ENCODE results near the gene LRRC49. TPM values are rescaled to one million over a fixed set of nuclear protein-coding genes. Genes with fewer than 3 reads are reported as not detected.

Gene LRRC49
- total and polyA plus RNA-seq, 12 donors, result 9.7 to 149 (median 67.3) TPM

DNA sequence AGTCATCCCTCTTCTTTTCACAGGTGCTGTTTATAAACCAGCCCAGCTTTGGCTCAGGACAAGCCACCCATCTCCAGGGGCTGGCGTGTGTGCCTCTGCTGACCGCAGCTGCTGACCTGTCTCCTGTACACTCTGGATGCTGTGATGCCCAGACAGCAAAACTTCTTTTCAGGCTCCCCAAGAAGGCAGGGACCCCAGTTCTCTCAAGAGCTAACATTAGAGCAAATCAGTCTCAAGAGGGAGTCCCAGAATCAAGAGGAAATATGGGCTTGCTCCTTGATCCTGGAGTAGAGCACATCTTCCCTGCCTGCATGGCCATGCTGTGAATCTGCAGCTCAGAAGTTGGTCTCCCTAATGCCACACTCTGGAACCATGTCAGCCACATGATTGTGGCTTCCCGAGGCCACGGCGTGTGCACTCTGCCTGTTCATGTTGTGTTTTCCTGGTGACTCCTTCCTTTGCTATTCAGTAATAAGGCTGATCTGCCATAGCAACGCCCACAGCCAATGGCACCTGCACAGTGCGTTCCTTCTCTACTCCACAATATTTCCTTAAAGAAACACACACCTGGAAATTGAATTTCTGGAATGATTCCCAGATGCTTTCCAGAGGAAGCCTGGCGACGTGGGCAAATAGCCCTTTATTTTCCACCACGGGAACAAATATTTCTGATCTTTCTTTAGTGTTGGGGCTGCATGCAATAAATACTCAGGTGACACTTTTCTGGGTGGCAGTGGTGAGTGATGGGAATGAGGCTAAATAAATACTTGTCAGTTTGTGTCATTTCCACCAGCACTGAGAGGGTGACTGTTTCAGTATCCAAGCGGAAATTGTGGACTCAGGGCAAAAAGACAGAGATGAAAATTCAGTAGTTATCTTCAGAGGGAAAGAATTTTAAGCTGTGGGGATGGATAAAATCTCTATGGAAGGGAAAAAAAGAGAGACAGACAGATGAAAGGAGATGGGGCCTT is 200.7 kb downstream of the LRRC49 start:
- TF ChIP-seq, protein P1, sequence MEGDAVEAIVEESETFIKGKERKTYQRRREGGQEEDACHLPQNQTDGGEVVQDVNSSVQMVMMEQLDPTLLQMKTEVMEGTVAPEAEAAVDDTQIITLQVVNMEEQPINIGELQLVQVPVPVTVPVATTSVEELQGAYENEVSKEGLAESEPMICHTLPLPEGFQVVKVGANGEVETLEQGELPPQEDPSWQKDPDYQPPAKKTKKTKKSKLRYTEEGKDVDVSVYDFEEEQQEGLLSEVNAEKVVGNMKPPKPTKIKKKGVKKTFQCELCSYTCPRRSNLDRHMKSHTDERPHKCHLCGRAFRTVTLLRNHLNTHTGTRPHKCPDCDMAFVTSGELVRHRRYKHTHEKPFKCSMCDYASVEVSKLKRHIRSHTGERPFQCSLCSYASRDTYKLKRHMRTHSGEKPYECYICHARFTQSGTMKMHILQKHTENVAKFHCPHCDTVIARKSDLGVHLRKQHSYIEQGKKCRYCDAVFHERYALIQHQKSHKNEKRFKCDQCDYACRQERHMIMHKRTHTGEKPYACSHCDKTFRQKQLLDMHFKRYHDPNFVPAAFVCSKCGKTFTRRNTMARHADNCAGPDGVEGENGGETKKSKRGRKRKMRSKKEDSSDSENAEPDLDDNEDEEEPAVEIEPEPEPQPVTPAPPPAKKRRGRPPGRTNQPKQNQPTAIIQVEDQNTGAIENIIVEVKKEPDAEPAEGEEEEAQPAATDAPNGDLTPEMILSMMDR (IDR thresholded peaks at IDR 0.05), result no peak
- no peak overlapping the region for H3K4me3 ChIP-seq
- peaks cover 0 to 4% (median 0%) of the 10 kb centered on the region in 9 donors for H3K4me1 ChIP-seq
- DNase-seq, result no peak
- no peak for ATAC-seq
- no peak overlapping the region for H3K27ac ChIP-seq
- intact Hi-C loops (cut with DNase I), result no loop called here
- no peaks in the 10 kb centered on the region for H3K36me3 ChIP-seq
- WGBS, 2 donors, result 61 to 68% methylated on average over 11 of the region's 11 CpGs
- no peaks in the 10 kb centered on the region for H3K27me3 ChIP-seq
- peaks cover 0 to 8% (median 0%) of the 10 kb centered on the region in 11 donors for H3K9me3 ChIP-seq

DNA sequence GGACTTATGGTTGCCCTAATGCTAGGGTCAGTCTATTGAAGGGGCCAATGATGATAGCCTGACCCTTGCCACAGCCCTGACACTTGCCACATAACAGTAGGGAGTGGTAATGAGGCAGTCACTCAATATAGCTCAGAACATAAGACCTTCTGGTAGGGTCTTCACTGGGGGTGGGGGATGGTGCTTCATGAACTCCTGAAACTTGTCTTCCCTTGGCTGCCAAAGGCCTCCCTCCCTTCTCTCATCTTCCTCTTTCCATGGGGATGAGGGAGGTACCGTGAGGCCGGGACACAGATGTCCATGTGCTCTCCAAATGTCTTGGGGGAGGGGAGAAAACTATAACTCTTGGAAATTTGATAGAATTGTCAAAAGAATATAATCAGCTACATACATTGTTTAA is 201.5 kb downstream of the LRRC49 start:
- intact Hi-C loops (cut with DNase I), result no loop called here
- DNase-seq (no peak), ATAC-seq (no peak)
- Histone ChIP-seq H3K9me3 (peaks cover 0 to under 1% (median 0%) of the 10 kb centered on the region in 11 donors), H3K4me3 (no peak overlapping the region), H3K27me3 (no peaks in the 10 kb centered on the region), H3K36me3 (no peaks in the 10 kb centered on the region), H3K27ac (no peak overlapping the region), H3K4me1 (peaks cover 0 to 4% (median 0%) of the 10 kb centered on the region in 9 donors)
- TF ChIP-seq, protein P1 (IDR thresholded peaks at IDR 0.05), result no peak
- WGBS, 2 donors, result 90 to 93% methylated on average over 2 of the region's 2 CpGs

DNA sequence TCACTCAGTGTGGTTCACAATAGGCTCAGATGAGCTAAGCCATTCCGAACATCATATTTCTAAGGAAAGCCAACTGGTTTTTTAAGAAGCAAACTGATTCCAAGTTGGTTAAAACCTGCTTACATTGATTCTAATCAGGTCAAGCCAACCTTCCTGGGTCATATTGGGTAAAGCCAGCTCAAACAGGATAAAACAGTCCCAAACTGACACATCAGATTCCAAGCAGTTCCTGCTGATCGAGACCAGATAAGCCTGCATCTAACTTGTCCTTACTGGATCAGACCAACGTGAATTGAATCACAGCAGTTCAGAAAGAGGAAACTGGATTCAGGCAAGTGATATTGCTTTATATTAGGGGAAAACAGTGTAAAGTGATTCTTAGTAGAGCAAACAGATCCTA is 204.1 kb downstream of the LRRC49 start:
- H3K27me3 ChIP-seq, result no peaks in the 10 kb centered on the region
- DNase-seq (no peak), ATAC-seq (no peak)
- H3K9me3 ChIP-seq, result no peaks in the 10 kb centered on the region
- intact Hi-C loops (cut with DNase I), result no loop called here
- peaks cover 0 to 4% (median 0%) of the 10 kb centered on the region in 9 donors for H3K4me1 ChIP-seq
- no peak overlapping the region for H3K27ac ChIP-seq
- no peaks in the 10 kb centered on the region for H3K36me3 ChIP-seq
- H3K4me3 ChIP-seq, result no peak overlapping the region
- TF ChIP-seq, protein P1 (IDR thresholded peaks at IDR 0.05), result no peak
- 55 to 63% methylated on average over 3 of the region's 3 CpGs for WGBS, 2 donors

DNA sequence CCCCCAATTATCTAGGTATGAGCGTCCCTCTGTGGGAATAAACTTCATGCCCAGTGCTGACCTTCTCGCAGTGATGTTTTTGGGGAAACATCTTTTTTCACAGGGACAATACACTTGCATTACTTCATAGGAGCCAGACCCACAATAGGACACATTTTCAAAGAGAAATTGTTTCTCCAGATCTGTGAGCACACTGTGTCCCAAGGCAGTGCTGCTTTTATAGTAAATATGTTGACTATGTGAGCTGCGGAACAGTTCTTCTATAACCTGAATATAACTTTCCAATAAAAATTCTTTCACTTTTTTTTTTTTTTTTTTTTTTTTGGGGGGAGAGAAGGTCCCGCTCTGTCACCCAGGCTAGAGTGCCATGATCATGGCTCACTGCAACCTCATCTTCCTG is 205.3 kb downstream of the LRRC49 start:
- H3K27me3 ChIP-seq, result no peaks in the 10 kb centered on the region
- DNase-seq (no peak), ATAC-seq (no peak)
- no peak overlapping the region for H3K27ac ChIP-seq
- H3K4me3 ChIP-seq, result no peak overlapping the region
- H3K36me3 ChIP-seq, result no peaks in the 10 kb centered on the region
- TF ChIP-seq, protein P1 (IDR thresholded peaks at IDR 0.05), result no peak
- H3K9me3 ChIP-seq, result no peaks in the 10 kb centered on the region
- WGBS, 2 donors, result 94 to 95% methylated on average over 4 of the region's 4 CpGs
- H3K4me1 ChIP-seq, result peaks cover 0 to 4% (median 0%) of the 10 kb centered on the region in 9 donors
- intact Hi-C loops (cut with DNase I), result no loop called here
